ENCODE measurements around the gene STK32C.
A peak's percentile ranks its signal among the peaks of the same experiment; 100 is the strongest.
"Not testable (repeated sequence)": the region's sequence is repeated elsewhere in the genome, so short reads cannot be mapped to it uniquely, and the experiment has no call there.

The STK32C gene

GRCh38 chr10:132281915-132282666, 25.7 kb downstream of the STK32C start:
- no peak for DNase-seq (ENCODE audit: low spot score)

- DNase-seq (ENCODE audit: low spot score), result no peak
These were observed 27.1 kb downstream of the STK32C start for GRCh38 chr10:132280646-132281074.

- DNase-seq (ENCODE audit: low spot score), result no peak
These were observed 27.7 kb downstream of the STK32C start for GRCh38 chr10:132279873-132280645.

GRCh38 chr10:132277311-132277741, 30.4 kb downstream of the STK32C start:
- no peak for DNase-seq (ENCODE audit: low spot score)

- DNase-seq (ENCODE audit: low spot score), result no peak
These were observed 31.0 kb downstream of the STK32C start for GRCh38 chr10:132276706-132277105.

GRCh38 chr10:132276179-132276675, 31.5 kb downstream of the STK32C start:
- no peak for DNase-seq (ENCODE audit: low spot score)

GRCh38 chr10:132275426-132276178, 32.1 kb downstream of the STK32C start:
- DNase-seq (ENCODE audit: low spot score), result no peak

- no peak for DNase-seq (ENCODE audit: low spot score)
These were observed 32.8 kb downstream of the STK32C start for GRCh38 chr10:132274986-132275385.

- DNase-seq (ENCODE audit: low spot score), result no peak
These were observed 33.2 kb downstream of the STK32C start for GRCh38 chr10:132274581-132274980.

GRCh38 chr10:132273966-132274365, 33.8 kb downstream of the STK32C start:
- no peak for DNase-seq (ENCODE audit: low spot score)

- DNase-seq (ENCODE audit: low spot score), result no peak
These were observed 34.3 kb downstream of the STK32C start for GRCh38 chr10:132273304-132273944.

- peak; percentile 72 for DNase-seq (ENCODE audit: low spot score)
These were observed 35.3 kb downstream of the STK32C start for GRCh38 chr10:132272231-132272971.

GRCh38 chr10:132271458-132272230, 36.1 kb downstream of the STK32C start:
- DNase-seq (ENCODE audit: low spot score), result no peak

- no peak for DNase-seq (ENCODE audit: low spot score)
These were observed 36.9 kb downstream of the STK32C start for GRCh38 chr10:132270721-132271457.

- DNase-seq (ENCODE audit: low spot score), result no peak
These were observed 37.5 kb downstream of the STK32C start for GRCh38 chr10:132270256-132270655.

- DNase-seq (ENCODE audit: low spot score), result no peak
These were observed 38.2 kb downstream of the STK32C start for GRCh38 chr10:132269266-132270230.

- not testable (repeated sequence) for DNase-seq (ENCODE audit: low spot score)
These were observed 39.8 kb downstream of the STK32C start for GRCh38 chr10:132267916-132268315.

- DNase-seq (ENCODE audit: low spot score), result no peak
These were observed 41.1 kb downstream of the STK32C start for GRCh38 chr10:132266594-132267161.

Measured in cerebellar cortex (tissue), 1 donor.